Stimulated activated memory B cell treated with anti-CD40 and anti-IgM and Interleukin-4, amounts not matched to agents 10 μg/mL and 1 μg/mL and 100 μg/mL, for 72 hours (primary cell): ENCODE results near the gene ATP2C1.
A peak's percentile ranks its signal among the peaks of the same experiment; 100 is the strongest.

Experiments
- ATAC-seq: fragments of 150-1000 bp; cut with Tn5 transposase; 2 replicates; pipeline ENCODE4 v1.10.0; 2021
- H3K27ac Mint-ChIP-seq: one replicate; pipeline ENCODE4 v1.8.0; 2022; ENCODE audit warnings: mild to moderate bottlenecking, mixed read lengths
- H3K27me3 Mint-ChIP-seq: one replicate; pipeline ENCODE4 v1.8.0; 2022; ENCODE audit warnings: mixed read lengths
- H3K36me3 Mint-ChIP-seq: one replicate; pipeline ENCODE4 v1.8.0; 2022; ENCODE audit warnings: mixed read lengths
- H3K4me1 Mint-ChIP-seq: one replicate; pipeline ENCODE4 v1.8.0; 2022; ENCODE audit warnings: mixed read lengths
- H3K4me3 Mint-ChIP-seq: one replicate; pipeline ENCODE4 v1.8.0; 2022; ENCODE audit warnings: mild to moderate bottlenecking, moderate library complexity, mixed read lengths
- H3K9me3 Mint-ChIP-seq: one replicate; pipeline ENCODE4 v1.8.0; 2022; ENCODE audit warnings: mixed read lengths

The ATP2C1 gene

DNA sequence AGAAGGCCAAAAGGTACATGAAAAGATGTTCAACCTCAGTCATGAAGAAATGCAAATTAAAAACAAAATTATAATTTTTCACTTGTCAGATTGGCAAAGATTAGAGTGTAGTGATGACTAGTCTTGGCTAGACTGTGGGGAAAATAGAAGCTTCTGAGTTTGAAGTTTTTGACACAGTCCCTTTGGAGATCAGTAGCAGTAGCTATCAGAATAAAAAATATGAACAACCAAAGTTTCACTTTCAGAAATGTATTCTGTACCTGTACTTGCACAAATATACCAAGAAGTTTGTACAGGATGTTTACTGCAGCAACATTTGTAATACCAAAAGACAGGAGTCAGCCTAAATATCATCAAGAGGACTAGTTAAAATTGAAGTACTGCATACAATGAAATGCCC is 14.1 kb downstream of the ATP2C1 start:
- Mint-ChIP-seq H3K4me3 (no peak overlapping the region), H3K27me3 (no peaks in the 10 kb centered on the region), H3K4me1 (peaks cover 50% of the 10 kb centered on the region), H3K9me3 (peaks cover 2% of the 10 kb centered on the region), H3K27ac (no peak overlapping the region), H3K36me3 (peaks cover 14% of the 10 kb centered on the region)
- ATAC-seq, result no peak

DNA sequence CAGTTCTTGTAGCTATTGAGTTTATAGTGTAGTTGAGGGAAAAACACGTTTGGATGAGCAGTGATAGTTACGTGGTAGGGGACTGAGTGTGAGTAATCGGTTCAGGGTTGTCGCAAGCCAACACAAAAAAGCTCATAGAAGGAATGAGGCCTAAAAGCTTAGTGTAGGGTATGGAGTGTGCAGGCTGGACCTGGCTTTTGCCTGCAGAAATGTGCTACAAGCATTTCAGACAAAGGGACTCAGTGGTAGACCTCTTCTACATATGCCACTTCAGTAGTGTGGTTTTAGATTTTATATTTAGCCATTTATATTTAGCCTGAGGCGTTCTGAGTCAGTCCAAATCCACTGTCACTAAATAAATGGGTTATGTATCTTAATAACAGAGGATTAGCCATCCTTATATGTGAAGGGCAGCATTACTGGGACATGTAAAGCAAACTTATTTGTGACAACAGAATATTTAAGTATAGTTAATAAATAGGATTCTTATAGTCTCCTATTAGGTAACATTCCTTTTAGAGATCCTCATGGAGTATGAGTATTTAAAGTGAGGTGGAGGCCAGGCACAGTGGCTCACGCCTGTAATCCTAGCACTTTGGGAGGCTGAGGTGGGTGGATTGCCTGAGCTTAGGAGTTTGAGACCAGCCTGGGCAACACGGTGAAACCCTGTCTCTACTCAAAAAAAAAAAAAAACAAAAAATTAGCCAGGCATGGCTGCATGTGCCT is 21.8 kb downstream of the ATP2C1 start:
- H3K27me3 Mint-ChIP-seq, result no peaks in the 10 kb centered on the region
- no peak overlapping the region for H3K27ac Mint-ChIP-seq
- peaks cover 2% of the 10 kb centered on the region for H3K9me3 Mint-ChIP-seq

DNA sequence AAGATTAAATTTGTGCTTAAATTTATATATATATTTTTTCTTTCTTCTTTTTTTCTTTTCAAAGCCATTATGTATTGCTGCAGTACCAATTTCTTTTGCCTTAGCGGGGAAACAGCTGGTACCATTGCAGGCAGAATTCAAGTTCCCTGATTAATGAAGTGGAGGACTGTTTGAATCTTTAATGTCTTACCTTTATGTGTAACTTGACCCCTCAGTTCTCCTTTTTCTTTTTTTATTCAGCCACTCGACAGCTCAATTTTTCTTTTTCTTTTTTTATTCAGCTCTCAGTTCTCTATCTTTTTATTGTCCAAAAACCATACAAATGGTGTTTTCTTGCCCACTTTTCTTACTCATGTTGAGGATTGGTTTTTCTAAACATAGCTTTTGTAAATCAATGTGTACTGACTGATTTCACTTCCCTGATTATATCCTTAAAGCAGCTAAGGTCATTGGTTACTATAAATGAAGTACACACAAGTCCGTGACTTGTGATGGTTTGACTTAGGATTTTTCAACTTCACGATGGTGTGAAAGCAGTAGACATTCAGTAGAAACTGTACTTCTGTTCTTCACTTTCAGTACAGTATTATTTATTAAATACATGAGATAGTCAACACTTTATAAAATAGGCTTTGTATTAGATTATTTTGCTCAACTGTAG is 22.8 kb downstream of the ATP2C1 start:
- Mint-ChIP-seq H3K4me3 (peak overlapping the region; percentile 49), H3K27me3 (no peaks in the 10 kb centered on the region), H3K27ac (peak overlapping the region; percentile 90), H3K36me3 (peaks cover 30% of the 10 kb centered on the region), H3K4me1 (peaks cover 58% of the 10 kb centered on the region), H3K9me3 (no peaks in the 10 kb centered on the region)
- peak; percentile 60 for ATAC-seq

More for the DNA sequence above, 21.8 kb downstream of the ATP2C1 start:
- ATAC-seq, result no peak
- peaks cover 34% of the 10 kb centered on the region for H3K36me3 Mint-ChIP-seq
- H3K4me3 Mint-ChIP-seq, result no peak overlapping the region
- H3K4me1 Mint-ChIP-seq, result peaks cover 52% of the 10 kb centered on the region

DNA sequence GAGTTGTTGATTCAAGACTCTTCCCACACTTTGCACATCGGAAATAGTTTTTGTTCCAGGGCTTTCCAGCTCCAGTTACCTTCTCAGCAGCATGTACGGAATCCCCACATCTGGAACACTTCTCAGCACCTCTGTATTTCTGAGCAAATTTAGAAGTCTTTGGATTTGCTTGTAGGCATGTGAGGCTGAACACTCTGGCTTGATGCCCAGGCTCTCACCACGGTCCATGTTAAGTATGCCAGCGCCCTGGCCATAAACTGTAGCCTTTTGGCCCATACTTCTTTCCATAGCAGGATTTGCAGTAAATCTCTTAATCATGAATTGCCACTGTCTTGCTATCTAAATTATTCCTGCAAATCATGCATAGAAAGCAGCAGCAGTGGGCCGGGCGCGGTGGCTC is 24.4 kb downstream of the ATP2C1 start:
- Mint-ChIP-seq H3K4me3 (no peak overlapping the region), H3K27ac (no peak overlapping the region), H3K27me3 (no peaks in the 10 kb centered on the region), H3K4me1 (peaks cover 69% of the 10 kb centered on the region), H3K36me3 (peaks cover 35% of the 10 kb centered on the region), H3K9me3 (no peaks in the 10 kb centered on the region)
- ATAC-seq, result no peak

DNA sequence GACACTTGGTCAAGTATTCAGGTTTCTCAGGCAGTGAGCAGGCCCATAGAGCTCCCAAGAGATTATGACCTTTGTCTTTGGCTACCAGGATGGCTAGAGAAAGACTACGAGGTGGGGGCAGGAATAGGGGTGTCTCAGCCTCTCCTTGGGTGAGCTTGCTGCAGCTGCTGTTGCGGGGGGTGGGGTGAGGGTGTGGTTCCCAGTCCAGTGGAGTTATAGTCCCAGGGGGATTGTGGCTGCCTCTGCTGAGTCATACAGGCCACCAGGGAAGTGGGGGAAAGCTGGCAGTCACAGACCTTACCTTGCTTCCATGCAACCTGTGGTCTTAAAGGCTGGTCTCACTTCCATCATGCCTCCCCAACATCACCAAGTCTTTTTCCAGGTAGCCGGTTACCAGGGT is 31.7 kb downstream of the ATP2C1 start:
- Mint-ChIP-seq H3K27ac (peak overlapping the region; percentile 38), H3K9me3 (peaks cover 7% of the 10 kb centered on the region), H3K27me3 (no peaks in the 10 kb centered on the region), H3K4me1 (peaks cover 53% of the 10 kb centered on the region), H3K4me3 (no peak overlapping the region), H3K36me3 (peaks cover 21% of the 10 kb centered on the region)
- peak; percentile 94 for ATAC-seq

DNA sequence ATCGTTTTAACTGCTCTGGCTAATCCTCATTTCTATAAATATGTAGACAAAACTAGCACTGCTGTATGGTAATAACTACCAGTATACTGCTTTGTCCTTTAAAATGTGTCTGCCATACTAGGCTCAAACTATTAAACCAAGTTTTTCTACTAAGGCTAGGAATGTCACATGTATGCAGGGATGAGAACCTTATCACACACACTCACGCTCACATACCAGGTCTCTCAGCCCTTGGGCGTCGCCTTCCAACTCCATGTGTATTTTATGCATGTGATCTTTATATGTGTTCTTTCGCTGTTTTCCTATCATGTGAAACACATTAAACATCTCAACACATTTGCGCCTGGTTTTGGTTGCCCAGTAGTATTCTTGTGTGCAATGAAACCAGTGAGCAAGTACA is 32.6 kb downstream of the ATP2C1 start:
- Mint-ChIP-seq H3K27me3 (no peaks in the 10 kb centered on the region), H3K36me3 (peaks cover 27% of the 10 kb centered on the region), H3K9me3 (peaks cover 7% of the 10 kb centered on the region), H3K27ac (no peak overlapping the region), H3K4me1 (peaks cover 50% of the 10 kb centered on the region), H3K4me3 (no peak overlapping the region)
- no peak for ATAC-seq

DNA sequence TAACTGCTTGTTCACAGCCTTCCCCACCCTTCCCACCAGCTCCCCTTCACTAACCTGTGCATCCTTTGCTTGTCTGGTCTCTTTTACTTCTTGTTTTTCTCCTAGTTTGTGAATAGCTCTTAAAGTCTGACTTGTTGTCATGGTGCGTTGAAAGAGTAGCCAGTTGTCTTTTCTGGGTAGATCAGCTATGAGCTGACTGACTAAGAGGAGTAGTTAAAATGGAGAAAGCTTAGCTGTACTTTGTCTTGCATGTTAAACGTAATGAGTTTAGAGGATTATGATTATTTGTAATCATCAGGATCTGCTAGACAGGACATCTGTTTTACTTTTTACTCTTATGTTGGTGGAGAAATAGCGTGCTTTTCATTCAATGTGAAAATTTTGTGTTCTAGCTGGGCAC is 35.9 kb downstream of the ATP2C1 start:
- Mint-ChIP-seq H3K27ac (peak overlapping the region; percentile 9), H3K4me1 (peaks cover 34% of the 10 kb centered on the region), H3K36me3 (peaks cover 25% of the 10 kb centered on the region), H3K4me3 (no peak overlapping the region), H3K27me3 (no peaks in the 10 kb centered on the region), H3K9me3 (peaks cover 2% of the 10 kb centered on the region)
- no peak for ATAC-seq

DNA sequence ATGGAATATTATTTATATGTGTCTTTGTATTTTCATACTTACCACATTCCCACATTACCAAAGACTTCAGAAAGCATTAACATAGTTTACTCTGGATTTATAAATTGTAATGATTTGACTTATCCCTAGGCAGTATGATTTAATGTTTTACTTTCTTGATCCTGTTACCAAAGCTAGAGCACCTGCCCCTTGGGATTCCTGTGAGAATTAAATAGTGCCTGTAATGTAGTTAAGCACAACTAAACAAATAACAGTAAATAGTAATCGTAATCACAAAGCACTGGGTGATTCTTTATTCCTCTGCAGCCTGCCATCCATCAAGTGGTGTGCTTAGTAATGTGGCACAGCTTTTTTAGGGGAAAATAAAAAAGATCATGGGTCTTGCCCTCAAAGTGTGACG is 39.1 kb downstream of the ATP2C1 start:
- no peak overlapping the region for H3K27ac Mint-ChIP-seq
- H3K4me1 Mint-ChIP-seq, result peaks cover 9% of the 10 kb centered on the region
- H3K27me3 Mint-ChIP-seq, result no peaks in the 10 kb centered on the region
- H3K9me3 Mint-ChIP-seq, result no peaks in the 10 kb centered on the region
- peaks cover 26% of the 10 kb centered on the region for H3K36me3 Mint-ChIP-seq
- no peak for ATAC-seq
- no peak overlapping the region for H3K4me3 Mint-ChIP-seq

DNA sequence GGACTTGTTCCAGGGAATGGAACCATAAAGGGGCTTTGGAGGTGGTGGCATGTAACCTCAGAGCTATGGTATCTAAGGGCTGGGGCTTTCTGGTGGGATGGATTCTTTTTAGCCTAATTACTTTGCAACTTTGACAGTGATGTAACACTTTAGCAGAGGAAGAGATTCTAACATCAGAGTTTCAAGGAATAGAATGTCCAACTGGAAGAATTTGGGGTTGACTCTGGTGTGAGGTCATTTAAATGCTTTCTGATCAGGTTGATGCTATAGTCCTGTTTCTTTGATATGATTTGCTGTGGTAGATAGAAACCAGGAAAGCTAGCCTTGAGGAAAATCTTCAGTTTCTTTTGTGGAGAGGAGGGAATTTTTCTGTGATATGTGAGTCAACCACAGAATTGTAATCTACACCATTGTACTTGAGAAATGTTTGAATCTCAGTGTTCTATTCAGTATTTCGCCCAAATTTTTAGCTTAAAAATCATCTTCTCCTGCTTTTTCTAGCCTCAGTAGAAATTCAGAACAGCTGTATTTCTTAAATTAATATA is 40.0 kb downstream of the ATP2C1 start:
- Mint-ChIP-seq H3K9me3 (no peaks in the 10 kb centered on the region), H3K36me3 (peaks cover 26% of the 10 kb centered on the region), H3K27me3 (no peaks in the 10 kb centered on the region), H3K4me3 (no peak overlapping the region), H3K4me1 (peaks cover 6% of the 10 kb centered on the region), H3K27ac (no peak overlapping the region)
- ATAC-seq, result no peak

DNA sequence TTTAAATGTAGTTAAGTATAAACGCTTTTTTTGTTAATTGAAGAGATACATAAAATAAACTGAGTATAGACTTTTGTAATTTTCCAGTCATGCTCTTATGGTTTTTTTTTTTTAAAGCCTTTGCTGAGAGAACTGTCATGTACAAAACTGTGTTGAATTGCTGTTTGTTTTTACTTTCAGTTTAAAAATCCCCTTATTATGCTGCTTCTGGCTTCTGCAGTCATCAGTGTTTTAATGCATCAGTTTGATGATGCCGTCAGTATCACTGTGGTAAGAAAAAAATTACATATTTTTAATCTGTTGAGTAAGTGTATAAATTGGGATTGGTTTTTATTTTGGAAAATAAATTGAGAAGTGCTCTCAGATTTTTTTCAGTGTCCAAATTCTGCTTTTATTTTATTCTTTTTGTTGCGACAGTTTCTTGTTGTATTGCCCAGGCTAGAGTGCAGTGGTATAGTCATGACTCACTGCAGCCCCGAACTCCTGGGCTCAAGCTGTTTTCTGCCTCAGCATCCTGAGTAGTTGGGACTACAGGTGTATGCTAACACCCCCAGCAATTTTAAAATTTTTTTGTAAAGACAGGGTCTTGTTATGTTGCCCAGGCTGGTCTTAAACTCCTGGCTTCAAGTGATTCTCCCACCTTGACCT is 40.7 kb downstream of the ATP2C1 start:
- Mint-ChIP-seq H3K4me1 (peaks cover 6% of the 10 kb centered on the region), H3K4me3 (no peak overlapping the region), H3K9me3 (no peaks in the 10 kb centered on the region), H3K36me3 (peaks cover 31% of the 10 kb centered on the region), H3K27ac (no peak overlapping the region), H3K27me3 (no peaks in the 10 kb centered on the region)
- ATAC-seq, result no peak

DNA sequence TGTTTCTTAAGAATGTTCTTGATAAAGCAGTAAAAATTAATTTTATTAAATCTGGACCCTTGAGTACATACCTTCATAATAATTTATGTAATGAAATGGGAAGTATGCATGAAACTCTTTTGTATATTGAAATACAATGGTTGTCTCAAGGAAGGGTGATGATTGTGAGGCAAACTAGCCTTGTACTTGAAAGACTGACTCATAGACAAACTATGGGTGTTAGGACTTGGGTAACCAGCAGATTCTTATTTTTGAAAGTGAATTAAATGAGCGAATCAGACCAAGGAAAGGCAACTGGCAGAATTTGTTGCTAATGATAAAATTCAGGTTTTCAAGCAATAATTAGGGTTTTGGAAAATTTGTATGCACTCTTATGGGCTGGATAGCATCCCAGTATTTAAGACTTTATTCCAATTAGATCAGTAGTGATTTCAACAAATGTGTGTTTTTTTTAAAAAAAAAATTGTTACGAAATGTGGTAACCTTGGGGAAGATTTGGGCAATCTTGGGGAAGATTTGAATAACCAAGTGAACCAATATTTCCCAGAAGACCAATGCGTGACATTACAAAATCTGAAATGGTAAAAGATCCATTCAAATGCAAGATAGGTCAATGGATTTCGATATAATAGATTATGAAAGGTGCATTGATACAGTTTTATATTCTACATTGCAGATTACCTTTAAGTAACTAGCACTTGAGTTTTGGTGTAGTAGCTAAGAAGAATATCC is 42.0 kb downstream of the ATP2C1 start:
- no peak for ATAC-seq
- Mint-ChIP-seq H3K4me1 (peaks cover 6% of the 10 kb centered on the region), H3K36me3 (peaks cover 42% of the 10 kb centered on the region), H3K9me3 (no peaks in the 10 kb centered on the region), H3K4me3 (no peak overlapping the region), H3K27ac (no peak overlapping the region), H3K27me3 (no peaks in the 10 kb centered on the region)

DNA sequence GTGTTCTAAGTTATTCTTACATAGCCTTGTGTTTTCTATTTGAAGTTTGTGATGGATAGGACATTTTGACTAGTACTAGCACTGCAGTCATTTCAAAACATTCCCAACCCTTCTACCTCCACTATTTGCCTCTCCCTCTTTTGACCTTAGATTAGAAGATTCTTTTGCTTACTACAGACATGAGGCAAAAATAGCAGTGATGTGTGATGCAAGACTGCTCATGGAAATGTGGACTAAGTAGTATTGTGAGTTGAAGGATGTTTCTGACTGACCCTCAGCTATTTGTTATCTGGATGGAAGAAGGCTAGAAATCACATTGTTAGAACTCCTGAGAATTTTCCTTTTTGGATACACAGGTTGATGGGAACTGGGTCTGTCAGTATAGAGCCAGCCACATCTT is 45.9 kb downstream of the ATP2C1 start:
- Mint-ChIP-seq H3K27me3 (no peaks in the 10 kb centered on the region), H3K9me3 (no peaks in the 10 kb centered on the region), H3K36me3 (peaks cover 53% of the 10 kb centered on the region)

DNA sequence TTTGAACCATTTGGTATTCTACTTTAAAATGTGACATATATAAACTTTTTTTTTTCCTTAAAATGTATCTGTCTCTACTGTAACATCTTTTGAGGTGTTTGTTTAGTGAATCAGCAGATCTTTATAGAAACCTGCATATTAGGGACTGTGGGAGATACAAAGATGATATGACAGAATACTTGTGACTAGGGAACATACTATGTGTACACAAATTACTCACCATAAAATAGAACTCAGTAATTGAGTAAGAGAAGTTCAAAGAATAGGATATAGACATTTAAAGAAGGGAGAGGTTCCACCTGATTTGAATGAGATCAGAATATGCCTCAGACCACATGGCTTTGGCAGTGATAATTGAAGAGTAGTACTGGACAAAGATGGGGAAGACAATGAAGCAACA is 47.9 kb downstream of the ATP2C1 start:
- no peak for ATAC-seq
- Mint-ChIP-seq H3K27ac (no peak overlapping the region), H3K9me3 (no peaks in the 10 kb centered on the region)

More for the DNA sequence above, 45.9 kb downstream of the ATP2C1 start:
- ATAC-seq, result no peak
- Mint-ChIP-seq H3K4me3 (no peak overlapping the region), H3K27ac (no peak overlapping the region), H3K4me1 (no peaks in the 10 kb centered on the region)

DNA sequence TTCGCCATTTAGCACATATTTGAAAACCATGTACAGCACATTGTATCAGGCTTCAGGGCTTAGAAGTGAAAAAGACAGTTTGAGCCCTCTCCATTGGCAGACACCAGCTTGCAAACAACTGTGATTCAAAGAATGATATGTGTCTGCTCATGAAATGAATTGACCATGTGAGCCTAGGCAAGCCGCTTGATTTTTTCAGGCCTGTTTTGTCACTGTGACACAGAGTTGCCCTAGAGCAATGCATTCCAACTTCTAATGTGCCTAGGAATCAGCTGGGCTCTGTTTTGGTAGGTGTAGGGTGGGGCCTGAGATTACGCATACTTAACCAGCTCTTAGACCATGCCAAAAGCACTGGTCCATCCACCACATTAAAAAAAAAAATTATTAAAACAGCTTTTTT is 53.0 kb downstream of the ATP2C1 start:
- no peak overlapping the region for H3K27ac Mint-ChIP-seq
- H3K4me1 Mint-ChIP-seq, result peaks cover 6% of the 10 kb centered on the region
- H3K36me3 Mint-ChIP-seq, result peaks cover 75% of the 10 kb centered on the region
- H3K4me3 Mint-ChIP-seq, result no peak overlapping the region
- no peaks in the 10 kb centered on the region for H3K27me3 Mint-ChIP-seq
- no peak for ATAC-seq
- H3K9me3 Mint-ChIP-seq, result no peaks in the 10 kb centered on the region

More for the DNA sequence above, 47.9 kb downstream of the ATP2C1 start:
- no peaks in the 10 kb centered on the region for H3K27me3 Mint-ChIP-seq
- H3K36me3 Mint-ChIP-seq, result peaks cover 67% of the 10 kb centered on the region
- no peaks in the 10 kb centered on the region for H3K4me1 Mint-ChIP-seq
- H3K4me3 Mint-ChIP-seq, result no peak overlapping the region
